ENCODE measurements around the gene EPHA5.

Gene EPHA5

GRCh38 chr4:65450899-65451298 lies 219.4 kb downstream of the EPHA5 start:
- no peak for DNase-seq (ENCODE audit: low read depth in 1 of 2, low spot score in 1 of 2)
- in situ Hi-C loops (cut with HindIII; ENCODE audit: low pct_unique_long_range_greater_than_20kb, low sequenced_read_pairs) = no loop called here

GRCh38 chr4:65437102-65437501 lies 233.2 kb downstream of the EPHA5 start:
- in situ Hi-C loops (cut with HindIII; ENCODE audit: low pct_unique_long_range_greater_than_20kb, low sequenced_read_pairs) = no loop called here
- DNase-seq (ENCODE audit: low read depth in 1 of 2, low spot score in 1 of 2) = no peak
- no peak for TF ChIP-seq JUND (IDR thresholded peaks at IDR 0.05; ENCODE audit: low read depth)

More at GRCh38 chr4:65450899-65451298, 219.4 kb downstream of the EPHA5 start:
- no peak for TF ChIP-seq JUND (IDR thresholded peaks at IDR 0.05; ENCODE audit: low read depth)

- no peak for DNase-seq (ENCODE audit: low read depth in 1 of 2, low spot score in 1 of 2)
- TF ChIP-seq JUND (IDR thresholded peaks at IDR 0.05; ENCODE audit: low read depth) = no peak
- in situ Hi-C loops (cut with HindIII; ENCODE audit: low pct_unique_long_range_greater_than_20kb, low sequenced_read_pairs) = no loop called here
Measured at GRCh38 chr4:65422109-65422508, 248.2 kb downstream of the EPHA5 start.

GRCh38 chr4:65420036-65420435 lies 250.3 kb downstream of the EPHA5 start:
- DNase-seq (ENCODE audit: low read depth in 1 of 2, low spot score in 1 of 2) = no peak
- TF ChIP-seq JUND (IDR thresholded peaks at IDR 0.05; ENCODE audit: low read depth) = no peak
- in situ Hi-C loops (cut with HindIII; ENCODE audit: low pct_unique_long_range_greater_than_20kb, low sequenced_read_pairs) = no loop called here

GRCh38 chr4:65416891-65417290 lies 253.4 kb downstream of the EPHA5 start:
- TF ChIP-seq JUND (IDR thresholded peaks at IDR 0.05; ENCODE audit: low read depth) = no peak
- peak in 1 of 2 experiments; percentile 83 for DNase-seq (ENCODE audit: low read depth in 1 of 2, low spot score in 1 of 2)
- in situ Hi-C loops (cut with HindIII; ENCODE audit: low pct_unique_long_range_greater_than_20kb, low sequenced_read_pairs) = no loop called here

- in situ Hi-C loops (cut with HindIII; ENCODE audit: low pct_unique_long_range_greater_than_20kb, low sequenced_read_pairs) = no loop called here
- DNase-seq (ENCODE audit: low read depth in 1 of 2, low spot score in 1 of 2) = no peak
- TF ChIP-seq JUND (IDR thresholded peaks at IDR 0.05; ENCODE audit: low read depth) = no peak
Measured at GRCh38 chr4:65407483-65407882, 262.8 kb downstream of the EPHA5 start.

- TF ChIP-seq JUND (IDR thresholded peaks at IDR 0.05; ENCODE audit: low read depth) = no peak
- in situ Hi-C loops (cut with HindIII; ENCODE audit: low pct_unique_long_range_greater_than_20kb, low sequenced_read_pairs) = no loop called here
- DNase-seq (ENCODE audit: low read depth in 1 of 2, low spot score in 1 of 2) = no peak
Measured at GRCh38 chr4:65401083-65401482, 269.2 kb downstream of the EPHA5 start.

- DNase-seq (ENCODE audit: low read depth in 1 of 2, low spot score in 1 of 2) = no peak
- in situ Hi-C loops (cut with HindIII; ENCODE audit: low pct_unique_long_range_greater_than_20kb, low sequenced_read_pairs) = no loop called here
- no peak for TF ChIP-seq JUND (IDR thresholded peaks at IDR 0.05; ENCODE audit: low read depth)
Measured at GRCh38 chr4:65399084-65399483, 271.2 kb downstream of the EPHA5 start.

- no peak for DNase-seq (ENCODE audit: low read depth in 1 of 2, low spot score in 1 of 2)
- no peak for TF ChIP-seq JUND (IDR thresholded peaks at IDR 0.05; ENCODE audit: low read depth)
- in situ Hi-C loops (cut with HindIII; ENCODE audit: low pct_unique_long_range_greater_than_20kb, low sequenced_read_pairs) = no loop called here
Measured at GRCh38 chr4:65393078-65393477, 277.2 kb downstream of the EPHA5 start.

- no peak for TF ChIP-seq JUND (IDR thresholded peaks at IDR 0.05; ENCODE audit: low read depth)
- in situ Hi-C loops (cut with HindIII; ENCODE audit: low pct_unique_long_range_greater_than_20kb, low sequenced_read_pairs) = no loop called here
- no peak for DNase-seq (ENCODE audit: low read depth in 1 of 2, low spot score in 1 of 2)
Measured at GRCh38 chr4:65392488-65392887, 277.8 kb downstream of the EPHA5 start.

- no peak for TF ChIP-seq JUND (IDR thresholded peaks at IDR 0.05; ENCODE audit: low read depth)
- DNase-seq (ENCODE audit: low read depth in 1 of 2, low spot score in 1 of 2) = no peak
- in situ Hi-C loops (cut with HindIII; ENCODE audit: low pct_unique_long_range_greater_than_20kb, low sequenced_read_pairs) = no loop called here
Measured at GRCh38 chr4:65391814-65392213, 278.5 kb downstream of the EPHA5 start.

GRCh38 chr4:65391382-65391781 lies 278.9 kb downstream of the EPHA5 start:
- TF ChIP-seq JUND (IDR thresholded peaks at IDR 0.05; ENCODE audit: low read depth) = no peak
- in situ Hi-C loops (cut with HindIII; ENCODE audit: low pct_unique_long_range_greater_than_20kb, low sequenced_read_pairs) = no loop called here
- DNase-seq (ENCODE audit: low read depth in 1 of 2, low spot score in 1 of 2) = no peak

- TF ChIP-seq JUND (IDR thresholded peaks at IDR 0.05; ENCODE audit: low read depth) = no peak
- DNase-seq (ENCODE audit: low read depth in 1 of 2, low spot score in 1 of 2) = no peak
- in situ Hi-C loops (cut with HindIII; ENCODE audit: low pct_unique_long_range_greater_than_20kb, low sequenced_read_pairs) = no loop called here
Measured at GRCh38 chr4:65386927-65387326, 283.4 kb downstream of the EPHA5 start.

GRCh38 chr4:65383589-65384305 lies 286.5 kb downstream of the EPHA5 start:
- in situ Hi-C loops (cut with HindIII; ENCODE audit: low pct_unique_long_range_greater_than_20kb, low sequenced_read_pairs) = no loop called here
- no peak for DNase-seq (ENCODE audit: low read depth in 1 of 2, low spot score in 1 of 2)
- TF ChIP-seq JUND (IDR thresholded peaks at IDR 0.05; ENCODE audit: low read depth) = no peak

Measured in T47D (cell line).